PC-3 (cell line): ENCODE measurements around the gene MTRFR. TPM values are rescaled to one million over a fixed set of nuclear protein-coding genes. Genes with fewer than 3 reads are reported as not detected.

Source experiments
- ATAC-seq: fragments of 200-7000 bp; cut with Tn5 transposase; 2 replicates; pipeline ENCODE4 v1.9.1; 2020; ENCODE audit warnings: mild to moderate bottlenecking, moderate library complexity
- BruUV-seq: library from RNA; stranded (reverse); fragments of 400-500 nt; replicated peaks from 2 replicates; lab custom pipeline; 2021; lab: Mats Ljungman, UMichigan
- CTCF ChIA-PET: fragments of 300-600 bp; sonication (Branson Sonifier 250); formaldehyde crosslinking; loops from one replicate; lab custom pipeline; 2022; ENCODE audit warnings: antibody characterized with exemption; lab: Charles Lee
- POLR2A ChIA-PET: fragments of 300-600 bp; sonication (Branson Sonifier 250); formaldehyde crosslinking; loops from one replicate; lab custom pipeline; 2022; ENCODE audit warnings: antibody characterized with exemption; ENCODE audit not compliant: unreplicated experiment; lab: Charles Lee
- DNase-seq: peaks from one replicate; pipeline ENCODE4 v3.0.0-alpha.2; 2015
- H2AFZ ChIP-seq: fragments of 300-600 bp; sonication (generic); 2 replicates; pipeline ENCODE4 v1.6.0; 2016; ENCODE audit warnings: antibody characterized with exemption, low read length
- H3F3A ChIP-seq: fragments of 300-600 bp; sonication (generic); one replicate; pipeline ENCODE4 v1.6.0; 2017; ENCODE audit warnings: antibody characterized with exemption, low read length, control low read depth, mild to moderate bottlenecking; ENCODE audit not compliant: unreplicated experiment
- H3K27ac ChIP-seq: fragments of 300-600 bp; sonication (generic); 2 replicates; pipeline ENCODE4 v1.5.1; 2016; ENCODE audit warnings: mild to moderate bottlenecking, low read length
- H3K27me3 ChIP-seq: fragments of 300-600 bp; sonication (generic); 2 replicates; pipeline ENCODE4 v1.6.1; 2016; ENCODE audit warnings: low read length, mixed read lengths
- H3K36me3 ChIP-seq: fragments of 300-600 bp; sonication (generic); 2 replicates; pipeline ENCODE4 v1.6.1; 2016; ENCODE audit warnings: low read depth, mixed run types, low read length, mixed read lengths
- H3K4me1 ChIP-seq: fragments of 300-600 bp; sonication (generic); 2 replicates; pipeline ENCODE4 v1.5.1; 2016; ENCODE audit warnings: low read length; ENCODE audit not compliant: insufficient read depth
- H3K4me2 ChIP-seq: fragments of 300-600 bp; sonication (generic); 2 replicates; pipeline ENCODE4 v1.6.0; 2016; ENCODE audit warnings: low read length
- H3K4me3 ChIP-seq: fragments of 300-600 bp; sonication (generic); 2 replicates; pipeline ENCODE4 v1.5.1; 2016; ENCODE audit warnings: mild to moderate bottlenecking, low read length, mixed read lengths
- H3K79me2 ChIP-seq: fragments of 300-600 bp; sonication (generic); 2 replicates; pipeline ENCODE4 v1.6.1; 2017; ENCODE audit warnings: low read length, mixed read lengths
- H3K9ac ChIP-seq: fragments of 300-600 bp; sonication (generic); 2 replicates; pipeline ENCODE4 v1.6.0; 2016; ENCODE audit warnings: mild to moderate bottlenecking, low read length
- H3K9me2 ChIP-seq: fragments of 300-600 bp; sonication (generic); replicated peaks from 2 replicates; pipeline ENCODE4 v1.6.1; 2016; ENCODE audit warnings: mixed run types, low read length, mixed read lengths
- H3K9me3 ChIP-seq: fragments of 300-600 bp; sonication (generic); 2 replicates; pipeline ENCODE4 v1.6.1; 2016; ENCODE audit warnings: low read length, mixed read lengths
- H4K20me1 ChIP-seq: fragments of 300-600 bp; sonication (generic); 2 replicates; pipeline ENCODE4 v1.6.1; 2016; ENCODE audit warnings: low read length, mixed read lengths
- EZH2 ChIP-seq: fragments of 300-600 bp; sonication (generic); IDR thresholded peaks from one replicate; pipeline ENCODE4 v1.6.1; 2017; ENCODE audit warnings: antibody characterized with exemption, mild to moderate bottlenecking, low read length; ENCODE audit not compliant: unreplicated experiment
- EZH2phosphoT487 ChIP-seq: fragments of 300-600 bp; sonication (generic); IDR thresholded peaks from 2 replicates; pipeline ENCODE4 v1.6.1; 2018; ENCODE audit warnings: mild to moderate bottlenecking, antibody characterized with exemption, low read length, borderline replicate concordance
- intact Hi-C: fragments of 100-400 bp; cut with micrococcal nuclease; formaldehyde crosslinking; loops from 2 replicates; pipeline ENCODE4 v1.9.0; 2023
- total RNA-seq: library from RNA; depleted of rRNA; stranded (reverse); fragments of >200 nt; gene quantifications from 2 replicates; pipeline ENCODE4 v1.2.3, GENCODE V29; 2014
- TF ChIP-seq, protein P1 (sequence below): fragments of 300-600 bp; sonication (generic); conservative IDR thresholded peaks from 2 replicates; pipeline ENCODE4 v1.5.1; 2017; ENCODE audit warnings: antibody characterized with exemption, low read depth, mild to moderate bottlenecking, low read length

The MTRFR gene
- total RNA-seq, 1 experiment from 2014 or later, result 23.2 TPM

DNA sequence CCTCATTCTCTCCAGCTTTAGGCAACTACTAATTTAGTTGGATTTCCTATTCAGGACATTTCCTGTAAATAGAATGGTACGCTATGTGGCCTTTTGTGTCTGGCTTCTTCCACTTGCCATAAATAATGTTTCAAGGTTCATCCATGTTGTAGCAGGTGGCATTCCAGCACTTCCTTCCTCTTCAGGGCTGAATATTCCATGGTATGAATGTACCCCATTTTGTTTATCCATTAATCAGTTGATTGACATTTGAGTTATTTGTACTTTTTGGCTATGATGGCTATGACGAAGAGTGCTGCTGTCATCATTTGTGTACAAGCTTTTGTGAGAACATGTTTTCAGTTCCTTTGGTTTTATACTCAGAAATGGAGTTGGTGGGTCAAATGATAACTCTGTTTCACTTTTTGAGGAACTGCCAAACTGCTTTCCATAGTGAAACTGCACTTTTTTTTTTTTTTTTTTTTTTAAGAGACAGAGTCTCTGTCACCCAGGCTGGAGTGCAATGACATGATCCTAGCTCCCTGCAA, 44.9 kb downstream of the MTRFR start:
- H3K4me3 ChIP-seq, result no peak overlapping the region
- TF ChIP-seq EZH2 (no peak), EZH2phosphoT487 (no peak)
- TF ChIP-seq, protein P1, sequence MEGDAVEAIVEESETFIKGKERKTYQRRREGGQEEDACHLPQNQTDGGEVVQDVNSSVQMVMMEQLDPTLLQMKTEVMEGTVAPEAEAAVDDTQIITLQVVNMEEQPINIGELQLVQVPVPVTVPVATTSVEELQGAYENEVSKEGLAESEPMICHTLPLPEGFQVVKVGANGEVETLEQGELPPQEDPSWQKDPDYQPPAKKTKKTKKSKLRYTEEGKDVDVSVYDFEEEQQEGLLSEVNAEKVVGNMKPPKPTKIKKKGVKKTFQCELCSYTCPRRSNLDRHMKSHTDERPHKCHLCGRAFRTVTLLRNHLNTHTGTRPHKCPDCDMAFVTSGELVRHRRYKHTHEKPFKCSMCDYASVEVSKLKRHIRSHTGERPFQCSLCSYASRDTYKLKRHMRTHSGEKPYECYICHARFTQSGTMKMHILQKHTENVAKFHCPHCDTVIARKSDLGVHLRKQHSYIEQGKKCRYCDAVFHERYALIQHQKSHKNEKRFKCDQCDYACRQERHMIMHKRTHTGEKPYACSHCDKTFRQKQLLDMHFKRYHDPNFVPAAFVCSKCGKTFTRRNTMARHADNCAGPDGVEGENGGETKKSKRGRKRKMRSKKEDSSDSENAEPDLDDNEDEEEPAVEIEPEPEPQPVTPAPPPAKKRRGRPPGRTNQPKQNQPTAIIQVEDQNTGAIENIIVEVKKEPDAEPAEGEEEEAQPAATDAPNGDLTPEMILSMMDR, result no peak
- no peaks in the 10 kb centered on the region for H3F3A ChIP-seq
- no peak overlapping the region for H3K4me2 ChIP-seq
- H3K9me3 ChIP-seq, result no peaks in the 10 kb centered on the region
- ChIA-PET POLR2A (no interaction called here), CTCF (no interaction called here)
- no peak overlapping the region for H3K27ac ChIP-seq
- no peaks in the 10 kb centered on the region for H3K36me3 ChIP-seq
- no peak for ATAC-seq
- intact Hi-C loops, result no loop called here
- no peak overlapping the region for H3K9ac ChIP-seq
- no peaks in the 10 kb centered on the region for H3K27me3 ChIP-seq
- no peak overlapping the region for H2AFZ ChIP-seq
- H3K79me2 ChIP-seq, result no peaks in the 10 kb centered on the region
- BruUV-seq, result no TSS peak
- DNase-seq, result no peak
- H3K9me2 ChIP-seq, result no peaks in the 10 kb centered on the region
- H3K4me1 ChIP-seq, result no peaks in the 10 kb centered on the region
- H4K20me1 ChIP-seq, result no peaks in the 10 kb centered on the region

DNA sequence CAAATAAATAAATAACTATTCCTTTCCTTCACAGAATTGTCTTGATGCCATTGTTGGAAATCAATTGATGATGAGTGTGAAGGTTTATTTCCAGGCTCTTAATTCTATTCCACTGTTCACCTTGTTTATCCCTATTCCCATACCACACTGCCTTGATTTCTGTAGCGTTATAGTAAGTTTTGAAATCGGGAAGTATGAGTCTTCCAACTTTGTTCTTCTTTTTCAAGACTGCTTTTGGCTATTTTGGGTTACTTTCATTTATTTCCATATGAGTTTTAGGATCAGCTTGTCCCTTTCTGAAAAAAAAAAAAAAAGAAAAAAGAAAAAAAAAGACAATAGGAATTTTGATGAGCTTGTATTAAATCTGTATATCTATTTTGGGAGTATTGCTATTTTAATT, 47.7 kb downstream of the MTRFR start:
- Histone ChIP-seq H3K27ac (no peak overlapping the region), H3K9me3 (no peaks in the 10 kb centered on the region), H2AFZ (no peak overlapping the region), H3K27me3 (no peaks in the 10 kb centered on the region), H3K79me2 (no peaks in the 10 kb centered on the region), H3K9ac (no peak overlapping the region), H3K4me2 (no peak overlapping the region), H3K4me1 (no peaks in the 10 kb centered on the region), H3K9me2 (no peaks in the 10 kb centered on the region), H3K36me3 (no peaks in the 10 kb centered on the region), H3F3A (no peaks in the 10 kb centered on the region), H3K4me3 (no peak overlapping the region), H4K20me1 (no peaks in the 10 kb centered on the region)
- no peak for ATAC-seq
- no peak for DNase-seq
- POLR2A ChIA-PET, result no interaction called here
- intact Hi-C loops, result no loop called here
- BruUV-seq, result no TSS peak
- CTCF ChIA-PET, result no interaction called here
- TF ChIP-seq EZH2phosphoT487, result no peak
- TF ChIP-seq EZH2, result no peak
- TF ChIP-seq, protein P1, result no peak

DNA sequence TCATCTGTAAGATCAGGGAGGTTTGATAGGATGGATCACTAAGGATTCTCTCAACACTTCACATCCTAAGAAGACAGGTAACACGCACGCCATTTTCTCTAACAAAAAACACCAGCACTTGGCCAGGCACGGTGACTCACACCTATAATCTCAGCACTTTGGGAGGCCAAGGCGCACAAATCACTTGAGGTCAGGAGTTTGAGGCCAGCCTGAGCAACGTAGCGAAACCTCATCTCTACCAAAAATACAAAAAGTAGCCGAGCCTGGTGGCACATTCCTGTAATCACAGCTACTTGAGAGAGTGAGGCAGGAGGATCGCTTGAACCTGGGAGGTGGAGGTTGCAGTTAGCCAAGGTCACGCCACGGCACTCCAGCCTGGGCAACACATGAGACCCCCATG, 48.9 kb downstream of the MTRFR start:
- H3K4me2 ChIP-seq, result no peak overlapping the region
- DNase-seq, result no peak
- ATAC-seq, result no peak
- no peaks in the 10 kb centered on the region for H3K4me1 ChIP-seq
- TF ChIP-seq EZH2phosphoT487 (no peak), EZH2 (no peak)
- TF ChIP-seq, protein P1, result no peak
- H3F3A ChIP-seq, result no peaks in the 10 kb centered on the region
- H3K79me2 ChIP-seq, result no peaks in the 10 kb centered on the region
- no peak overlapping the region for H3K4me3 ChIP-seq
- H3K27me3 ChIP-seq, result no peaks in the 10 kb centered on the region
- H3K9me2 ChIP-seq, result no peaks in the 10 kb centered on the region
- H3K36me3 ChIP-seq, result no peaks in the 10 kb centered on the region
- POLR2A ChIA-PET, result no interaction called here
- intact Hi-C loops, result no loop called here
- no peak overlapping the region for H2AFZ ChIP-seq
- no TSS peak for BruUV-seq
- CTCF ChIA-PET, result no interaction called here
- no peaks in the 10 kb centered on the region for H4K20me1 ChIP-seq
- H3K9me3 ChIP-seq, result no peaks in the 10 kb centered on the region
- no peak overlapping the region for H3K9ac ChIP-seq
- H3K27ac ChIP-seq, result no peak overlapping the region
